Motor neuron (in vitro differentiated cells): ENCODE data around the gene PM20D2. TPM values are rescaled to one million over a fixed set of nuclear protein-coding genes. Genes with fewer than 3 reads are reported as not detected.

ENCODE experiments used
- ATAC-seq, 8 experiments: fragments of 200-7000 bp; cut with Tn5 transposase; replicated peaks in 6 of 8; 2 replicates each; pipeline ENCODE4 v1.8.0; 2021; ENCODE audit warnings: mild to moderate bottlenecking in 8 of 8, moderate library complexity in 8 of 8
- H3K27ac ChIP-seq, 2 donors: fragments of 250-450 bp; sonication (Bioruptor Pico); 2 replicates each; pipeline ENCODE4 v1.9.0; 2021; ENCODE audit warnings: antibody characterized with exemption in 2 of 2, mild to moderate bottlenecking in 2 of 2, moderate library complexity in 1 of 2
- H3K4me1 ChIP-seq, 2 donors: fragments of 250-450 bp; sonication (Bioruptor Pico); replicated peaks in 1 of 2; 2 replicates each; pipeline ENCODE4 v1.6.1; 2021; ENCODE audit warnings: antibody characterized with exemption in 2 of 2, mild to moderate bottlenecking in 2 of 2, moderate library complexity in 1 of 2
- H3K4me3 ChIP-seq, 5 donors: fragments of 250-450 bp; sonication (Bioruptor Pico); 2 replicates each; pipeline ENCODE4 v1.9.0; 2021; ENCODE audit warnings: antibody characterized with exemption in 5 of 5, mild to moderate bottlenecking in 5 of 5, moderate library complexity in 4 of 5
- WGBS, 10 experiments: fragments of 450-650 bp; shearing (Covaris generic); methylation state at CpG; one replicate each; pipeline ENCODE4 v1.0.0; 2022; 5-methylcytosine and 5-hydroxymethylcytosine counted together
- in situ Hi-C, 9 experiments: fragments of 400-800 bp; cut with MboI; loops; one replicate each; pipeline ENCODE4 v1.15.0; 2021; ENCODE audit warnings: low sequenced_read_pairs in 9 of 9, low pct_unique_long_range_greater_than_20kb in 2 of 9; ENCODE audit not compliant: unreplicated experiment in 9 of 9
- total RNA-seq, 8 experiments: library from RNA; unstranded; fragments of 300-600 nt; gene quantifications; 2 replicates each; pipeline versions ENCODE4 v1.2.3 to v1.2.4, GENCODE V29; 2022

Gene PM20D2
- total RNA-seq, 8 experiments from 2014 or later: 1.9 to 12.3 (median 6.7) TPM

DNA sequence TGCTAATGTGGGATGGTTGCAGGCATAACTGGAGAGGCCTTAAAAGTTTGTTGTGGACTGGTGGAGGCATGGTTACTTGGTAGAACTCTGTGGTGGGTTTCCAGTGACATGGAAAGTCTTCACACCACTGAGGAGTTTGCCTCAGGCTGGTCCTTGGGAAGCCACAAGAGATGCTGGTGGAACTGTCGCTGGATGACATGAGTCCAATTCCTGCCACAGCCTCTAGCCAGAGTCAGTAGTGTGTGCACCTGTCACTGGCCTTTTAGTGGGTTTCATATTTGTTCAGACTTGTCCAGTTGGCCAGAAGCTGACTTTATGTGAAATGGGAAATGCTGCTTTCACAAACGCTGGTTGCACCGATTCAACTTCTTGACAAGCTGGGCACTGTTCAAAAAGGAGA, 14.3 kb upstream of the PM20D2 start:
- 81 to 100% (median 94%) methylated on average over 1 to 3 of the region's 3 CpGs; no CpG with 5 or more reads in 2 of the 10 experiments for WGBS, 10 experiments
- Histone ChIP-seq H3K4me1 (no peaks in the 10 kb centered on the region), H3K27ac (no peak overlapping the region), H3K4me3 (no peak overlapping the region)
- in situ Hi-C loops: no loop called here
- no peak for ATAC-seq

DNA sequence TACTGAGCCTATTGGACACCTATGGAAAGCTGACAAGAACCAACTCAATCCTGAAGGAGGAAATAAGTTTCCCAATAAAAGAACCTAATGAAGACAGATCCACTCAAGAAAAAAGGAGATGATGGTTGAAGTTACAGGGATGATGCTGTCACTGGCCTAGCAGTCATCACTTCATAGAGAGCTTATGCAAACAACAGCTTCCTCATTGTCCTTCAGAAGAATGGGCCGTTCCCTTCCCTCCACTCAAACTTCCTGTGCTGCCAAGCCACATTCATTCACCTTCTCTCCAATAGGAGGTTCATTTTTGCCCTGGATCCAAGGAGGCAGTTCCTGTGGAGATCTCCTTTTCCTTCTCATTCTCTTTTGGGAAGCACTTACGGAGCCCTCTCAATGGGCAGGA, 13.8 kb upstream of the PM20D2 start:
- ATAC-seq: no peak
- 70 to 100% (median 88%) methylated on average over 1 to 2 of the region's 2 CpGs; no CpG with 5 or more reads in 5 of the 10 experiments for WGBS, 10 experiments
- Histone ChIP-seq H3K4me3 (no peak overlapping the region), H3K27ac (no peak overlapping the region), H3K4me1 (no peaks in the 10 kb centered on the region)
- in situ Hi-C loops: no loop called here

DNA sequence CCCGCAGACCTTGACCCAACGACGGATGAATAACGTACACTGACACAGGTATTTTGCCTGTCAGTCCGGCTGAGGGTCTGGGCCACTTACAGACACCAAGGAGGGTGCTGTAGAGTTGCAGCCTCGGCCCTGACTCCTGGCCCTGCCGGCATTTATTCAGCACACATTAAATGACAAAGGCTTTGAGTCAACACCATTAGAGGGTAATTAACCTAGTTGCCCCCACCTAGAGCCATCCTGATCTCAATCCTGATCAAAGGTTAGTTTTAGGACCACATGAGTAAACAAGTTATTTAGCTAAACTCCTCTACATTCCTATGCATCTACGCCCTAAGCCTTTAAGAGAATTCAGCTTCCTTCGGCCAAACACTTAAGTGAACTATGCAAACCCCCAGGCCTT, 11.9 kb upstream of the PM20D2 start:
- no peaks in the 10 kb centered on the region for H3K4me1 ChIP-seq
- WGBS, 10 experiments: 37 to 92% (median 61%) methylated on average over 2 to 8 of the region's 9 CpGs; no CpG with 5 or more reads in 5 of the 10 experiments
- ATAC-seq: no peak
- no peak overlapping the region for H3K27ac ChIP-seq
- in situ Hi-C loops: no loop called here
- no peak overlapping the region for H3K4me3 ChIP-seq

DNA sequence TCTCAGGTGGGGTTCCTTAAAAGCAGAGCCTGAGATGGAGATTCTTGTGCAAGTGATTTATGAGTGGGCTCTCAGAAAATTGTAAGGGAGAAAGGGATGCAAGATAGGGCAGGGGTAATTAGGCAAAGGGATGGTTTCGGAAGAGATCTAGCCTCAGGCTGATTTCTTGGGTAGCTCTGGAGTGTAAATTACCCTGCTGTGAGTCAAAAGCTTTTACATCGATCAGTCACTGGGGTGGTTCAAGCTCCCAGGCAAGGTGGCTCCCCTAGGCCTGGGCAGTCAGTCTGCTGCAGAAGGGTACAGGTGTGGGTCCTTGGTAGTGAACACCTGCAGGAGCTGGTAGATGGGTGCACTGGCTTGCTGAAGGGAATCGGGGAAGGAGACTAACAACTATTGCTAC, 11.1 kb upstream of the PM20D2 start:
- ATAC-seq: peak in 1 of 8 experiments; percentile 38
- Histone ChIP-seq H3K4me1 (no peaks in the 10 kb centered on the region), H3K27ac (no peak overlapping the region), H3K4me3 (no peak overlapping the region)
- WGBS, 10 experiments: 20 to 83% (median 50%) methylated on average over 1 to 3 of the region's 3 CpGs; no CpG with 5 or more reads in 5 of the 10 experiments
- in situ Hi-C loops: no loop called here

DNA sequence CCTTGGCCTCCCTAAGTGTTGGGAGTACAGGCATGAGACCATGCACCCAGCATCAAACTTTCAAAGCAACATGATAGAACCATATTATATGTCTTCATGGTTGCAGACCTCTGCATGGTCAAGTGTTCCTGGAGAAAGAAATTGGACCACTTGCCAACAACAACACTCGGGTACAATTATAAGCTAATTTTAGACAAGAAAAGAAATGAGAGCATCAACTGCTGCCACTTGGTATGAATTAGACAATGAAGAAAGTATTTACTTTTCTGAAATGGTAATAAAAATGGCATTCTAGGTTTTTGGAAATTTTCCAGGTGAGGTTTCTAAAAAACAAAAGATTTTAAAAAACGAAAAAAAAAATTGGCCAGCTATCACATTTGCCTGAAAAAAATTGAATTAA, 7.7 kb upstream of the PM20D2 start:
- H3K4me1 ChIP-seq: no peaks in the 10 kb centered on the region
- H3K27ac ChIP-seq: no peak overlapping the region
- no peak overlapping the region for H3K4me3 ChIP-seq
- no peak for ATAC-seq
- in situ Hi-C loops: no loop called here
- 5 to 100% (median 91%) methylated on average over 1 to 2 of the region's 2 CpGs; no CpG with 5 or more reads in 1 of the 10 experiments for WGBS, 10 experiments

DNA sequence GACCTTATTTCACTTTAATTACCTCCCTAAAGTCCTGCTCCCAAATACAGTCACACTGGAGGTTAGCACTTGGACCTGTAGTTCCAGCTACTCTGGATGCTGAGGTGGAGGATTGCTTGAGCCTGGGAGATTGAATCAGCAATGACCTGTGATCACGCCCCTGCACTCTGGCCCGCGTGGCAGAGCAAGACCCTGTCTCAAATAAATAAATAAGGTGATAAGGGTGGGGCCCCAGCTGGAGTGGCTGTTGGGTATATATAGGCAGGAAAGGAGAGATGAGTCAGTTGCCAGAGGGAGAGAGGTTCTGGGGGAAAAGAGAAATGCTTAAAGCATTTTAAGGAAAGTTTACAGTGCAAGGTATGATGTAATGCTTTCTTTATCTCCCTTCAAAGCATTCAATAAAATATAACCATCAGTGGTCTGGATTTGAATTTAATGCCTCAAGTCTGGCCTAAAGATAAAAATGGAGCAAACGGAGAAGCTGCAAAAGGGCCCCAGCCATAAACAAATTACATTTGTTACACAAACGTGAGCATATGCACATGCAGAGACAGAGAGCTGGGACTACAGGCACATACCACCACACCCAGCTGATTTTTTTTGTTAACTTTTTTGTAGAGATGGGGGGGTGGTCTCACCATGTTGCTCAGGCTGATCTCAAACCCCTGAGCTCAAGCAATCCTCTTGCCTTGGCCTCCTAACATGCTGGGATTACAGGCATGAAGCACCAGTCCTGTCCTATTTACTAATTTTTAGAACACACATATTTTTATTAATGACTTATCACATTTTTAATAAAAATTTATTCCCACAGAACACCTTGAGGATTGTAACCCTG, 6.1 kb upstream of the PM20D2 start:
- peak; percentile 7 to 94 (median 82) for ATAC-seq
- H3K4me3 ChIP-seq: no peak overlapping the region
- no peak overlapping the region for H3K27ac ChIP-seq
- 0 to 100% (median 50%) methylated on average over 1 to 5 of the region's 5 CpGs; no CpG with 5 or more reads in 1 of the 10 experiments for WGBS, 10 experiments
- in situ Hi-C loops: no loop called here
- no peaks in the 10 kb centered on the region for H3K4me1 ChIP-seq

DNA sequence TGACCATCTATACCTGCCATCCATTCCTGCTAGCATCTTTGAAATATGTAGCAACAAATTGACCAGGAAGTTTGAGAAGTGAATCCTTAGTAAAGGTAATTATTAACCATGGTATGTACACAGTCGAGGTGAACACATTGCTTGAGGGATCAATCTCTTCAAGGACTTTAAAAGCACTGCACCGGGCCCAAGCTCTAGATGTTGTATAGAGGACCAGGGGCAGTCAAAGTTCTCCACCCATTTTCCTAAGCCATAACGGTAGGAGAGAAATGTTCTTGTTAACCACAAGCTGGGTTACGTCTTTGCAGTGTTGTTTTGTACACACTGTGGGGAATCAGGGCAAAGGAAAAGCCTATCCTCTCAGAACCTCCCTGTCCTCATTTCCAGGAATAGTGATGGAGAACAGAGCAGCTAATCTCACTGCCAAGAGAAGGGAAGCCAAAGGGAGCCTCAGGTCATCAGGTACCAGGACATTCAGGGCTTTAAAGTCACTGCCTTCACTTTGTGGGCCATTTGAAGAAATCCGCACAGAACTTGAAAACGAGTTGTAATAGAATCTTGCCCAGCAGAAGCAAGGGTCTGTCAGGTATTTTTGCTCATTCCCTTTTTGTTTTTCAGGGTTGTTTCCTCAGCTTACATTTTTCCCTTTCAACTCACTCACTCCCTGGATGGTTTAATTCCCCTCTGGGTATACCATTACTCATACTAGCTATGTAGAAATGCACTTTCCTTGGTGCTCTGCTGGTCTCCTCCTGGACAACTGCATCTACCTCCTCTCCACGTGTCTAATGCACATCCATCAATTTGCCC, 5.3 kb upstream of the PM20D2 start:
- ATAC-seq: peak in 1 of 8 experiments; percentile 21
- in situ Hi-C loops: no loop called here
- no peak overlapping the region for H3K27ac ChIP-seq
- H3K4me1 ChIP-seq: no peaks in the 10 kb centered on the region
- WGBS, 10 experiments: 17 to 84% (median 62%) methylated on average over 1 to 7 of the region's 7 CpGs
- no peak overlapping the region for H3K4me3 ChIP-seq

DNA sequence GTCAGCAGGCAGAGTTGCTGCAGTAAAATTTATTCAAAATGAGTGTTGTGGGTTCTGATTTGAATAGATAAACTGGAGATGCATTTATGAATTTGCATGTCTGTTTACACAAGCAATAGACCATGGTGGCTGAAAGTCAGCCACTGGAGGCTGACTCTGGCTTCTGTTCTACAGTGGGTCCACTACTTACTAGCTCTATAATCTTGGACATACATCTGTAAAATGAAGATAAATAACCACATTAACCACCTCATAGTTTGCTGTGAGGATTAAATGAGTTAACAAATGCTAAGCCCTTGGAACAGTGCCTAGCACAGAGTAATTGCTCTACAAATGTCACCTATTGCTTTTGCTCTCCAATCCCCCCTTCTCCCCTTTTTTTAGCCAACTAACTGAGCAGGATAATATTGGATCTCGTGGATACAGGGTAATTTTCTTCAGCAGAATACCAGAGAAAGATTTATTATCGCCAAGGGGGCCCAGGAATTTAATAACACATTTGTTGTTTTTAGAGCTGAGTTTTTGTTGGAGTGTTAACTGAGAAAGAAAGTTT, 1.4 kb upstream of the PM20D2 start:
- Histone ChIP-seq H3K4me1 (peaks cover 0 to 3% of the 10 kb centered on the region in 2 donors), H3K4me3 (no peak overlapping the region), H3K27ac (no peak overlapping the region)
- peak in 3 of 8 experiments; percentile 30 to 81 (median 57) for ATAC-seq
- 33 to 74% (median 58%) methylated on average over 1 to 2 of the region's 2 CpGs; no CpG with 5 or more reads in 4 of the 10 experiments for WGBS, 10 experiments
- in situ Hi-C loops: no loop called here

DNA sequence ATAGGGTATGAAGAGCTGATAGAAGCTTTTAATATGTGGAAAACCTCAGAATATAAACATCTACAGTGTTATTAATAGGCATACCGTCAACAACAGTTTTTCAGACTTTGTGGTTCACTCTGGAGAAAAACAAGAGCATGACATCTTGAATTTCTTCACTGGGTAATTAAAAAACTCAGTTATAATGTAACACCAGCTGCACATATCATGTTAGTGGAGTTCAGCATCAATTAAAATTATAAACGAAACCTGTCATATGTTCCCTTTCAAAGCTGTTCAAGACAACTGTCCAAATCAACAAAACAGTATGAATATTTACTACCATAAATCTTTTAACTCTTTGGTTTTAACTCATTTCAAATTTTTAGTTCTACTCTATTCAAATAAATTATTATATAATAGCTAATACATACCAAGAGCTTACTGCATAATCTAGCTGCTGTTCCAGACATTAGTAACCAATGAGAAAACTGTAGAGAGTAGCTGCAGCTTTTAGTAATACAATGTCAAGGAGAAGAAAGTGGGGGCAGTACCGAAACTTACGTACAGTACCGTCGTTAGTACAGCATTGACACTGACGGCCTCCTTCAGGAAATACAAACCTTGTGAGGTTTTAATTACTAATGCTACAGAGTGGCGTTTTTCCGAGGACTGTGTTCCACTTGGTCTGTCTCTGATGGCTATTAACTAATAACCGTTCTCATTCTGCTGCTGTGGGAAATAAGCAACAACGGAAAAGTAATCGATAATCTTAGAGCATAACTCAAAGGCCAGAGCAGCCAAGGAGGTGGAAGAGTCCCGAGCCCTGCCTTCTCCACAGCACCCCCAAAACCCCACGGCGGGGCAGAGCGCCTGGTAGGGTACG, 532 bp upstream of the PM20D2 start:
- Histone ChIP-seq H3K4me3 (peak overlapping the region; percentile 41 to 67 (median 51)), H3K27ac (peak overlapping the region; percentile 48 to 63), H3K4me1 (peaks cover 0 to 3% of the 10 kb centered on the region in 2 donors)
- WGBS, 10 experiments: 2 to 92% (median 25%) methylated on average over 2 to 11 of the region's 17 CpGs; no CpG with 5 or more reads in 1 of the 10 experiments
- in situ Hi-C loops: no loop called here
- ATAC-seq: no peak

DNA sequence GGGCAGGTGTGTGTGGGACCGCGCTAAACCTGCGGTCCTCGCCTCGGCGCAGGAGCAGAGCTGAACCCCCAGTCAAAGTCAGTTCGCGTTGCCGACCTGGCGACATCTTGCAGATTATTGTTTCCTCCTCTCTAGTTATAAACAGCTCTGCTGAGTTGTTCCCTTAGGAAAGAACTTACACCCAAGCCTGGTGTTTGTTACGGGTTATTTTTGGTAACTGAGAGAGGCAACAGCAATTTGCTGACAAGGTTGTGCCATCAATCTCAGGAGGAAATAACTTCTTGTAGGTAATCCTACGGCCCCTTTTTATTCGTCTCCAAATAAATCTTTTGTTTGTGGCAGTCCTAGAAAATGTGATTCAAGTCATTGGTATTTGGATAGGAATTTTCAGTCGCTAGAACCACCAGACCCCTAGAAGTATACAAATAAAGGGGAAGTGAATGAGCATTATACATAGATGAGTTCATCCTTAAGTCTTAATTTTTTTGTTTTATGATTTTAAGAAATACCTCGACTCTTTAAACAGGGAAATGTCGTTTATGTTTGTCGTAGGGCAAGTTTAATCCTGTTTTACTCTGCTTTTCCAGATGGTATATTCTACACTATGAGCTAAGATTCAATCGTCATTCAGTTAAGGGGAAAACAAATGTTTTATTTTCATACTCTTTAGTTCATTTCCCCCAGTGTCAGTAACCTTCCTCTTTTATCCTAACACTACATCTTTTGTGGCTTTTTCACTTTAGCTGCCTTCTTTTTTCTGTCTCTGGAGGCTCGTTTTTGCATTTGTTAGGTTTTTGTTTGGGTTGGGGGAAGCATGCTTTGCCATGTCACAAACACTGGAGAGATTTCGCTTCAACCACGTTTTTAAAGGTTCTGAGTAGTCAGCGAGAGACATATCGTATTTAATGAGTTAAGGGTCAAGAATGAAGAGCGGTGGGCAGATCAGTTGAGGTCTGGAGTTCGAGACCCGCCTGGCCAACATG, 1.2 kb downstream of the PM20D2 start:
- 1 to 72% (median 34%) methylated on average over 7 to 15 of the region's 26 CpGs for WGBS, 10 experiments
- ATAC-seq: peak in 3 of 8 experiments; percentile 5 to 9 (median 7)
- Histone ChIP-seq H3K4me1 (peaks cover 0 to 3% of the 10 kb centered on the region in 2 donors), H3K4me3 (peak overlapping the region; percentile 41 to 67 (median 51)), H3K27ac (peak overlapping the region in 1 of 2 donors; percentile 63)
- in situ Hi-C loops: no loop called here

DNA sequence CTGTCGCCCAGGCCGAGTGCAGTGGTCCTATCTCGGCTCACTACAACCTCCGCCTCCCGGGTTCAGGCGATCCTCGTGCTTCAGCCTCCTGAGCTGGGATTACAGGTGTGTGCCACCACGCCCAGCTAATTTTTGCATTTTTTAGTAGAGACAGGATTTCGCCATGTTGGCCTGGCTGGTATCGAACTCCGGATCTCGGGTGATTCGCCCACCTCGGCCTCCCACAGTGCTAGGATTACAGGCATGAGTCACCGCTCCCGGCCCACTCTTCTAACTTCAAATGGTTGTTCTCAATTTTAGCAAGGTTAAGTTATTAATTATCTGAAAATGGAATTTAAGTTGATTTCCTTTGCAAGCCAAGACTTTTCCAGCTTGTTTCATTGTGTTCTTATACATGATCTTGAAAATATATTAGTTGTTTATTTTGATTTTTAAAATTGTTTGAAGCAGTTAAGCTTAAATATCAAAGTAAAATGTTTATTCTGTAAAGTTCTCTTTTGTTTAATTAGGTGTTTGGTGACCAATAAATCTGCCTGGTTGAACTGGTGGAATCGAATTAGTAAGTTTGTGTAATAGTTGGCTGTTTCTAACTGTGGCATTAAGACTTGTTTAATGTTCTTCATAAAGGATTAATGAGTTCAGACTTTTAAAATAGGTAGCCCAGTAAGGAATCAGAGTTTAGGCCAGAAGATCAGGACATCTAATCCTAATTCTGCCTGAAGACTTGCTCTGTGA, 2.3 kb downstream of the PM20D2 start:
- Histone ChIP-seq H3K27ac (no peak overlapping the region), H3K4me1 (peaks cover 0 to 3% of the 10 kb centered on the region in 2 donors), H3K4me3 (no peak overlapping the region)
- WGBS, 10 experiments: 42 to 100% (median 94%) methylated on average over 1 to 16 of the region's 17 CpGs; no CpG with 5 or more reads in 1 of the 10 experiments
- no peak for ATAC-seq
- in situ Hi-C loops: no loop called here
